ENCODE measurements around the gene SLC35F4. TPM values are rescaled to one million over a fixed set of nuclear protein-coding genes. Genes with fewer than 3 reads are reported as not detected.
"Not testable (repeated sequence)": the region's sequence is repeated elsewhere in the genome, so short reads cannot be mapped to it uniquely, and the experiment has no call there.

SLC35F4 gene
- total and polyA plus RNA-seq, 4 donors = not detected

GRCh38 chr14:57739516-57739915 is 126.4 kb downstream of the SLC35F4 start:
- Histone ChIP-seq H3K27me3 (ENCODE audit: control insufficient read depth in 1 of 2, insufficient read depth in 2 of 2, low read length in 1 of 2) (peaks cover 0 to 2% of the 10 kb centered on the region in 2 donors), H3K4me3 (ENCODE audit: low read length in 2 of 2) (no peak overlapping the region), H3K27ac (ENCODE audit: low read depth in 1 of 2, low read length in 2 of 2) (no peak overlapping the region), H3K36me3 (ENCODE audit: control insufficient read depth in 1 of 2, insufficient read depth in 2 of 2, low read length in 1 of 2) (no peaks in the 10 kb centered on the region), H3K9me3 (ENCODE audit: control insufficient read depth, low read length) (peaks cover 3% of the 10 kb centered on the region), H3K4me1 (ENCODE audit: control insufficient read depth in 1 of 2, insufficient read depth in 2 of 2, low read length in 2 of 2) (no peaks in the 10 kb centered on the region)
- intact Hi-C loops (cut with DNase I) = no loop called here
- no peak for DNase-seq
- WGBS, 2 donors = 64 to 70% methylated on average over 2 of the region's 2 CpGs
- no peak for ATAC-seq (ENCODE audit: low FRiP score)

GRCh38 chr14:57737598-57737997 is 128.3 kb downstream of the SLC35F4 start:
- ATAC-seq (ENCODE audit: low FRiP score) (no peak), DNase-seq (no peak)
- no peak overlapping the region for H3K27ac ChIP-seq (ENCODE audit: low read depth in 1 of 2, low read length in 2 of 2)
- H3K9me3 ChIP-seq (ENCODE audit: control insufficient read depth, low read length) = peaks cover 3% of the 10 kb centered on the region
- intact Hi-C loops (cut with DNase I) = no loop called here
- H3K36me3 ChIP-seq (ENCODE audit: control insufficient read depth in 1 of 2, insufficient read depth in 2 of 2, low read length in 1 of 2) = no peaks in the 10 kb centered on the region
- WGBS, 2 donors = 58 to 59% methylated on average over 3 of the region's 3 CpGs
- H3K27me3 ChIP-seq (ENCODE audit: control insufficient read depth in 1 of 2, insufficient read depth in 2 of 2, low read length in 1 of 2) = peaks cover 0 to 2% of the 10 kb centered on the region in 2 donors
- H3K4me1 ChIP-seq (ENCODE audit: control insufficient read depth in 1 of 2, insufficient read depth in 2 of 2, low read length in 2 of 2) = no peaks in the 10 kb centered on the region
- H3K4me3 ChIP-seq (ENCODE audit: low read length in 2 of 2) = no peak overlapping the region

DNA sequence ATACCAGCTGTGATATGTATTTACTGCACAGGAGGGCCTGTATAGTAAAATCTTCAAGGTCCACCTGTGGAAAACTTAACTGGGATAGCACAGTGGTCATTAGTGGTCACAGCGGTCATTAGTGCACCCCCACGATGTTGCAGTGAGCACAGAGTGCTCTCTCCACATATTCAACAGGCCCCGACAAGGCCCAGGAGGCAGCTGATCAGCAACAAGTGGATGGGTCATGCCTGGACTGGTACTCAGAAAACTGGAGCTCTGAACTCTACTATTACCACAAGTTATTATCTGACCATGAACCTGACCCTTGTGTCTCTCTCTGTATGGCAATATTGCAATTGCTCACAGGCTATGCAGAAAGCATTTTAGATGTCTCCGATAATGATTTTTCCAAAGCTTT is 129.5 kb downstream of the SLC35F4 start:
- peaks cover 3% of the 10 kb centered on the region for H3K9me3 ChIP-seq (ENCODE audit: control insufficient read depth, low read length)
- ATAC-seq (ENCODE audit: low FRiP score) = no peak
- no peaks in the 10 kb centered on the region for H3K4me1 ChIP-seq (ENCODE audit: control insufficient read depth in 1 of 2, insufficient read depth in 2 of 2, low read length in 2 of 2)
- DNase-seq = no peak
- H3K36me3 ChIP-seq (ENCODE audit: control insufficient read depth in 1 of 2, insufficient read depth in 2 of 2, low read length in 1 of 2) = no peaks in the 10 kb centered on the region
- H3K27me3 ChIP-seq (ENCODE audit: control insufficient read depth in 1 of 2, insufficient read depth in 2 of 2, low read length in 1 of 2) = peaks cover 0 to 2% of the 10 kb centered on the region in 2 donors
- no peak overlapping the region for H3K4me3 ChIP-seq (ENCODE audit: low read length in 2 of 2)
- H3K27ac ChIP-seq (ENCODE audit: low read depth in 1 of 2, low read length in 2 of 2) = no peak overlapping the region
- WGBS, 2 donors = 92 to 93% methylated on average over 4 of the region's 4 CpGs
- intact Hi-C loops (cut with DNase I) = no loop called here

GRCh38 chr14:57735276-57735675 is 130.6 kb downstream of the SLC35F4 start:
- 89% methylated on average over 1 of the region's 1 CpG for WGBS, 2 donors
- Histone ChIP-seq H3K4me3 (ENCODE audit: low read length in 2 of 2) (no peak overlapping the region), H3K27ac (ENCODE audit: low read depth in 1 of 2, low read length in 2 of 2) (no peak overlapping the region), H3K9me3 (ENCODE audit: control insufficient read depth, low read length) (peaks cover 3% of the 10 kb centered on the region), H3K36me3 (ENCODE audit: control insufficient read depth in 1 of 2, insufficient read depth in 2 of 2, low read length in 1 of 2) (no peaks in the 10 kb centered on the region), H3K4me1 (ENCODE audit: control insufficient read depth in 1 of 2, insufficient read depth in 2 of 2, low read length in 2 of 2) (no peaks in the 10 kb centered on the region), H3K27me3 (ENCODE audit: control insufficient read depth in 1 of 2, insufficient read depth in 2 of 2, low read length in 1 of 2) (peaks cover 0 to 2% of the 10 kb centered on the region in 2 donors)
- intact Hi-C loops (cut with DNase I) = no loop called here
- ATAC-seq (ENCODE audit: low FRiP score) (no peak), DNase-seq (no peak)

GRCh38 chr14:57732463-57733285 is 133.2 kb downstream of the SLC35F4 start:
- WGBS, 2 donors = 14 to 20% methylated on average over 3 of the region's 3 CpGs
- no peaks in the 10 kb centered on the region for H3K36me3 ChIP-seq (ENCODE audit: control insufficient read depth in 1 of 2, insufficient read depth in 2 of 2, low read length in 1 of 2)
- H3K4me3 ChIP-seq (ENCODE audit: low read length in 2 of 2) = no peak overlapping the region
- H3K4me1 ChIP-seq (ENCODE audit: control insufficient read depth in 1 of 2, insufficient read depth in 2 of 2, low read length in 2 of 2) = no peaks in the 10 kb centered on the region
- H3K9me3 ChIP-seq (ENCODE audit: control insufficient read depth, low read length) = peaks cover 3% of the 10 kb centered on the region
- no peak overlapping the region for H3K27ac ChIP-seq (ENCODE audit: low read depth in 1 of 2, low read length in 2 of 2)
- intact Hi-C loops (cut with DNase I) = no loop called here
- DNase-seq (no peak), ATAC-seq (ENCODE audit: low FRiP score) (no peak)
- peaks cover 0 to 2% of the 10 kb centered on the region in 2 donors for H3K27me3 ChIP-seq (ENCODE audit: control insufficient read depth in 1 of 2, insufficient read depth in 2 of 2, low read length in 1 of 2)

DNA sequence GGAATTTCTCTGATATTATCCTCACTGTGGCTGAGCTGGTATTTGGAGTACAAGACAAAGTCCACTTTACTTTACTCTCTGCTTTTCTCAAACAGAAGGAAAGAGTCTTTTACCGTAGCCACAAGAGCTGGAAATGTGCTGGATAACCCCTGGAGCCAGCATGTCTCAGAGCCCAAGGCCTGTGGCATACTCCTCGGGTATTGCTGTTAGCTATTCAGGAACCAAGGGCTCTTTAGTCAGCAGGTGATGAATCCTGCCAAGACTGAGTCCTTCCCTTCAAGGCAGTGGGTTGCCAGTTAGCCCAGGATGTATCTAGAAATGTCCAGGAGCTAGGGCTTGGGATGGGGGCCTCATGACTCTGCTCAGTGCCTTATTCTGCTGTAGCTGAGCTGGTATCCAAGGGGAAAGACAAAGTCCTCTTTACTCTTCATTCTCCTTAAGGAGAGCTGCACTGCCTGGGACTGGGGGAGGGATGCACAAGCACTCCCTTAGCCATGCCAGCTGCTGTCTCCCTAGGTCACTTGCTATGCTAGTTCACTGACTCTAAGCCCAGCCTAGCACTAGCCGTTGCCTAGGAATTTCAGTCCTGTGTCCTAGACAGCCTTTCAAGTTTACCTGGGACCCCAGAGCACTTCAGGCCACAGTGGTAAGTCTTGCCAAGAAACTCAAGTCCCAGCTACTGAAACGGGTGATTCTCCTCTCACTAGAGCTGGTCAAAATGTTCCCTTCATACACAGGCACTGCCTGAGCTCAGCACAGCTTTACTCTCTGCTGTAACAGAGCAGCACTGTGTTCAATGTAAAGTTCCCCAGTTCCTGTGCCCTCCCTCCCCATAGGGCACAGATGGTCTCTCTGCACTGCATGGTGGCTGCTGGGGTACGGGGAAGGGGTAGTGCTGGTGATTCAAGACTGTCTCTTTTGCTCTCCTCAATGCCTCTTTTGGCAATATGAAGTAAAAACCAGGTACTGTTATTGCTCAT is 136.4 kb downstream of the SLC35F4 start:
- no peaks in the 10 kb centered on the region for H3K4me1 ChIP-seq (ENCODE audit: control insufficient read depth in 1 of 2, insufficient read depth in 2 of 2, low read length in 2 of 2)
- H3K36me3 ChIP-seq (ENCODE audit: control insufficient read depth in 1 of 2, insufficient read depth in 2 of 2, low read length in 1 of 2) = no peaks in the 10 kb centered on the region
- DNase-seq = no peak
- H3K9me3 ChIP-seq (ENCODE audit: control insufficient read depth, low read length) = no peaks in the 10 kb centered on the region
- intact Hi-C loops (cut with DNase I) = no loop called here
- no peak overlapping the region for H3K27ac ChIP-seq (ENCODE audit: low read depth in 1 of 2, low read length in 2 of 2)
- no peaks in the 10 kb centered on the region for H3K27me3 ChIP-seq (ENCODE audit: control insufficient read depth in 1 of 2, insufficient read depth in 2 of 2, low read length in 1 of 2)
- ATAC-seq (ENCODE audit: low FRiP score) = no peak
- WGBS, 2 donors = 58 to 75% methylated on average over 5 of the region's 5 CpGs
- no peak overlapping the region for H3K4me3 ChIP-seq (ENCODE audit: low read length in 2 of 2)

DNA sequence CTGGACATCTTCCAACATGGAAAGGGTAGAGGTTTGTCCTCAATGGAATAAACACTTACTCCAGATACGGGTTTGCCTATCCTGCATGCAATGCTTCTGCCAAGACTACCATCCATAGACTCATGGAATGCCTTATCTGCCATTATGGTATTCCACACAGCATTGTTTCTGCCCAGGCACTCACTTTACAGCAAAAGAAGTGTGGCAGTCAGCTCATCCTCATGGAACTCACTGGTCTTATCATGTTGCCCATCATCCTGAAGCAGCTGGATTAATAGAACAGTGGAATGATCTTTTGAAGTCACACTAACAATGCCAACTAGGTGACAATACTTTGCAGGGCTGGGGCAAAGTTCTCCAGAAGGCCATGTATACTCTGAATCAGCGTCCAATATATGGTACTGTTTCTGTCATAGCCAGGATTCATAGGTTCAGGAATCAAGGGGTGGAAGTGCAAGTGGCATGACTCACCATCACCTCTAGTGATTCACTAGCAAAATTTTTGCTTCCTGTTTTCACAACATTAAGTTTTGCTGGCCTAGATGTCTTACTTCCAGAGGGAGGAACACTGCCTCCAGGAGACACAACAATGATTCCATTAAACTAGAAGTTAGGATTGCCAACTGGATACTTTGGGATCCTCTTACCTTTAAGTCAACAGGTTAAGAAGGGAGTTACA is 140.4 kb downstream of the SLC35F4 start:
- WGBS, 2 donors = 78 to 89% methylated on average over 2 of the region's 2 CpGs
- ATAC-seq (ENCODE audit: low FRiP score) (no peak), DNase-seq (no peak)
- Histone ChIP-seq H3K27me3 (ENCODE audit: control insufficient read depth in 1 of 2, insufficient read depth in 2 of 2, low read length in 1 of 2) (no peaks in the 10 kb centered on the region), H3K27ac (ENCODE audit: low read depth in 1 of 2, low read length in 2 of 2) (no peak overlapping the region), H3K4me3 (ENCODE audit: low read length in 2 of 2) (no peak overlapping the region), H3K4me1 (ENCODE audit: control insufficient read depth in 1 of 2, insufficient read depth in 2 of 2, low read length in 2 of 2) (no peaks in the 10 kb centered on the region), H3K36me3 (ENCODE audit: control insufficient read depth in 1 of 2, insufficient read depth in 2 of 2, low read length in 1 of 2) (no peaks in the 10 kb centered on the region), H3K9me3 (ENCODE audit: control insufficient read depth, low read length) (no peaks in the 10 kb centered on the region)
- intact Hi-C loops (cut with DNase I) = no loop called here

DNA sequence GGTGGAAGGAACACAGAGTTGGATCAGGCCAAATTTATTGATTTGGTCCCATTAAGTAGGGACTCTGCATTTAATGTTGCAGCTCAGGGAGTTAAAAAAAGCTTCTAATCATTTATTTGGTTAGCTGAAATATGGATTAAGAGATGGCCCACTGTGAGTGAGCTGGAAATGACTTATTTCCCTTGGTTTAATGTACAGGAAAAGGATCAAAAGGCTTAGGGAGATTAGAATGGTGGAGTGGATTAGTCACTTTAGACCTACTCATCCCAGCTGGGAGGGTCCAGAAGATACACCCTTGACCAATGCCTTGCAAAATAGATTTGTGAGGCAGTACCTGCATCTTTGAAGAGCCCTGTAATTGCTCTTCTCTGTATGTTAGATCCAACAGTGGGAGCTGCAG is 143.8 kb downstream of the SLC35F4 start:
- ATAC-seq (ENCODE audit: low FRiP score); H3K4me3 ChIP-seq (ENCODE audit: low read length in 2 of 2); H3K9me3 ChIP-seq (ENCODE audit: control insufficient read depth, low read length); H3K27me3 ChIP-seq (ENCODE audit: control insufficient read depth in 1 of 2, insufficient read depth in 2 of 2, low read length in 1 of 2); H3K36me3 ChIP-seq (ENCODE audit: control insufficient read depth in 1 of 2, insufficient read depth in 2 of 2, low read length in 1 of 2); intact Hi-C loops (cut with DNase I); DNase-seq; H3K4me1 ChIP-seq (ENCODE audit: control insufficient read depth in 1 of 2, insufficient read depth in 2 of 2, low read length in 2 of 2); H3K27ac ChIP-seq (ENCODE audit: low read depth in 1 of 2, low read length in 2 of 2): not testable (repeated sequence)

Data from aorta (tissue), 5 donors.